Measurements from ENCODE around the gene TNFSF13B.
"Not testable (repeated sequence)": the region's sequence is repeated elsewhere in the genome, so short reads cannot be mapped to it uniquely, and the experiment has no call there.

The TNFSF13B gene

DNA sequence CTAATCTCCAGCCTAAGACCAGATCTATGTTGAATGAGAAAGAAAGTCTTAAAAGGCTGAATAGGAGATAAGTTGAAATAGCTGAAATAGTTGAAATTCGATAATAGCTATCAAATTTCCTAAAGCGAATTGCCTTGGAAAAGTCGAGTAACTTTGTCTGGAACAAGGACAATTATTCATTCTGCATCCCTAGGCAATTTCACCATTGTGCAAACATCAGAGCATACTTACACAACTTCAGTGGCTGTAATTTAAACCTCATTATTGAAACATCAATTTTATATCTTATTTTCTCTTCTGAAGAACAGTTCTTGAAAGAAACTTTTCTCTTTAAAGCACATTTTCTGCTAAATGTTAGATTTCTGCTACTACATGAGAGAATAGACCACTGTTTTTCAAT lies 13.6 kb downstream of the TNFSF13B start:
- DNase-seq, result no peak

DNA sequence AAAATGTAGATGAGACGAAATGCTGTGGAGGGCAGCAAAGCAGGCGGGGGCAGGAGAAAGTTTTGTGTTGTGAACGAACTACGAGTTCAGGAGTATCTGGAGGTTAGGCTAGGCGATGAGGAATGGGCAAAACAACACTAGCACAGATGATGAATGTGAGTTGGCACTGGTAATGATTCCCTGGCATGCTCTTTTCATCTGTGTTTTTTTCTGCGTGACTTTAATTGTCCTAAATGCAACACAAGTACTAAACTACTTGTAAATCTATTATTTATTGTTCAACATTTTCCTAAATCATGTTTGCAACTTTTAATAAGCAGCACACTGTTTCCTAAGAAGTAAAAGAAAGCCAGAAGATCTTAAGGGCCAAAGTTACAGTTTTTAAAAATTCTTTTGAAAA lies 19.2 kb downstream of the TNFSF13B start:
- DNase-seq, result no peak

DNA sequence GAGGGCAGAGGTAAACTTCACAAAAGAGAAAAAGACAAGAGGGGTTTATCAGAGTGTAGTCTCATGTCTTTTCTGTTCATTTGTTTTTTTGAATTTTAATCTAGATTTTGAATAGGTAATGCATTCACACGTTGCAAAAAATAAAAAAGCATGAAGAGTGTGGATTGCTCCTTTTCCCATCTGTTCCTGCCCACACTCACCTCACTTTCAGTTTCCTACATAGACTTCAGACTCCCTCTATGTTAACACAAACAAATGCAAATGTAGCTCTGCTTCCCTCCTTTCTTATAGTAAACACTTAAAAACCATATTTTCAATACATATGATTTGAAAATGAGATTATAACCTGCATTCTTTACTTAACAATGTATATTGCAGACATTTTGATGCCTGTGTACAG lies 20.3 kb downstream of the TNFSF13B start:
- no peak for DNase-seq

DNA sequence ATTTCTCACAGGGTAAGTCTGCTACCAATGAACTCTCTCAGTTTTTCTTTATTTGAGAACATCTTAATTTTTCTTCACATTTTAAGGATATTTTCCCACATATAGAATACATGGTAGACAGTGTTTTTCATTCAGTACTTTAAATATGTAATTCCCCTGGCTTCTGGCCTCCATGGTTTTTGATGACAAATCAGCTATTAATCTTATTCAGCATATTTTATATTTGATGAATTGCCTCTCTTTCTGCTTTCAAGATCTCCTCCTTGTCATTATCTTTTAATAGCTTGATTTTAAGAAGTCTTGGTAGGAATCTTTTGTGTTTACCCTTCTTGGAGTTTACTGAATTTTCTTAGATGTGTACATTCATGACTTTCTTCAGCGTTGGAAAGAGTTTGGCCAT lies 27.6 kb downstream of the TNFSF13B start:
- no peak for DNase-seq

DNA sequence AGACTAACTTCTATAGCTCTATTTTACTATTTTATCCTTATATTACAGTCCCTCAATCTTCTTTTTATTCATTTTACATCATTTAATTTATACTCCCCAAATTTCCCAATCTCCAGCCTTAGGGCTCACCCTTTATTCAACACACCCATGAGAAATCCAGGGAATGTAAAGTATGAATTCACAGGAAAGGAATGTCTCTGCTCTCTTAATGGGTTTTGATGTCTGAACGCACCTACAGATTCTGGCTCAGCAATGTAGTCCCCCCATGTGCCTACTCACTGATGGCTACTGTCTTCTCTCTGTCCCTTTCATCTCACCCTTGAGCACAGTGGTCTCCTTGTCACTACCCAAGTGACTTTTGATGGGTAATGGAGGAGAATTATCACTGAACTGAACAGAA lies 32.8 kb downstream of the TNFSF13B start:
- peak; percentile 1 for DNase-seq

DNA sequence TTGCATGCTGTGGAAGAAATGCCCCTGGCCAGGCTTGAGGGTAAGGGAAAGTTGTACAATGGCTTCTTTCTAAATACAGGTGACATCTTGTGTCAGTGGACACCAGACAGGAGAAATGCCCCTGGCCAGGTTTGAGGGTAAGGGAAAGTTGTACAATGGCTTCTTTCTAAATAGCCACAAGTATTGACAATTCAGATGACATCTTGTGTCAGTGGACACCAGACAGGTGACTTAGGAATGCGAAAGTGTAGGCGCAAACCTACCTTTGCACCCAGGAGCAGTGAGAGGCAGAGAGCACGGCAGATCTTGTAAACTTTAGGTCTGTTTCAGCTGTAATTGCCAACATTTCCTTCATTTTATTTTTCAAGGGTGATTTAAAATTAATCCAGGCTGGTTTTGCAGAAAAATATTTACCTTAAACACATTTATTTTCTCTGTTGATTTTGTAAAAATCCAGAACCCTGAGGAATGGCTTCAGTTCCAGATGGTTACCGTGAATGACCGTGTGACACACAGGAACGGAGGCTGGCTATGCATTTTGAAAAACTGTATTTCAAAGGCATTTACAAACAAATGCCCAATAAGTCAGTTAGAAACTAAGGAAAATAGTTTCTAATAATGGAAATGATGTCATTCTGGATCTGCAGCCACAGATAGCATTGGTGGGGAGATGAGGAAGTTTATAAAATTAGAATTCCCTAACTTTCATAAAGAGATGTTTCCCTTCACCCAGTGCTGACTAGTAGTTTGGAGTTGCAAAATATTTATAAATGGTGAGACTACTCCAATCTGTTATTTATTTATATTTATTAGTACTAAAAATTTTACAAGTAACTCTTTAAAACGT lies 34.9 kb downstream of the TNFSF13B start:
- no peak for DNase-seq

DNA sequence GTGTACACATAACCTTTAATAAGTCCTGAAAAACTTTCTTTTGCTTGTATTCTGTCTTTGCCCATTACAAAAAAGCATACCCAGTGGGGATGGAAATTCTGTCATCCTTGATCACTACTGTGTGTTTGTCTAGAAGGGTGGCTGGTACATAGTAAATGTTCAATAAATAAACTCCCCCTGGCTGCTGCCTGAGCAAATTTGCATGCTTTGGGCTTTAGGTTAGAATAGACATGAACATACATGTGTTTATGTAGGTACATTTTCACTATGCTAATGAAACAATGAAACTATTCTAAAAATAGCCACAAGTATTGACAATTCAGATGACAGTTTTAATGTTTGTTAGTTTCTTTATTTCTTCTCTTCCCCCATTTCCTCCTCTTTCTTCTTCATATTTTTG lies 36.1 kb downstream of the TNFSF13B start:
- DNase-seq, result no peak

DNA sequence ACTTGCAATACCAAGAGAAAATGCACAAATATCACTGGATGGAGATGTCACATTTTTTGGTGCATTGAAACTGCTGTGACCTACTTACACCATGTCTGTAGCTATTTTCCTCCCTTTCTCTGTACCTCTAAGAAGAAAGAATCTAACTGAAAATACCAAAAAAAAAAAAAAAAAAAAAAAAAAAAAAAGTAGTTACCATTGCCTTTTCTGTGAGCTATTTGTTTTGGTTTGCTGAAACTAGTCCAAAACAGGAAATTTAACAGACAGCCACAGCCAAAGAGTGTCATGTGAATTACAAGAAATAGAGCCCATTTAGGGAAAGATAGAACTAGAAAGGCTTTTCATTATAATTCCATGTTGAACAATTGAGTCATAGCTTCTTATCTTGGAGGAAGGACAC lies 37.3 kb downstream of the TNFSF13B start:
- no peak for DNase-seq

DNA sequence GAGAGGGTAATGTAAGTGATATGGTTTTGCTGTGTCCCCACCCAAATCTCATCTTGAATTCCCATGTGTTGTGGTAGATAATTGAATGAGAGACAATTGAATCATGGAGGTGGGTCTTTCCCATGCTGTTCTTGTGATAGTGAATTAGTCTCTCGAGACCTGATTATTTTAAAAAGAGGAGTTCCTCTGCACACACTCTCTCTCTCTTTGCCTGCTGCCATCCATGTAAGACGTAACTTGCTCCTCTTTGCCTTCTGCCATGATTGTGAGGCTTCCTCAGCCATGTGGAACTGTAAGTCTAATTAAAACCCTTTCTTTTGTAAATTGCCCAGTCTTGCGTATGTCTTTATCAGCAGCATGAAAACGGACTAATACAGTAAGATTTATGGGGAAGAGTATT lies 42.1 kb downstream of the TNFSF13B start:
- not testable (repeated sequence) for DNase-seq

DNA sequence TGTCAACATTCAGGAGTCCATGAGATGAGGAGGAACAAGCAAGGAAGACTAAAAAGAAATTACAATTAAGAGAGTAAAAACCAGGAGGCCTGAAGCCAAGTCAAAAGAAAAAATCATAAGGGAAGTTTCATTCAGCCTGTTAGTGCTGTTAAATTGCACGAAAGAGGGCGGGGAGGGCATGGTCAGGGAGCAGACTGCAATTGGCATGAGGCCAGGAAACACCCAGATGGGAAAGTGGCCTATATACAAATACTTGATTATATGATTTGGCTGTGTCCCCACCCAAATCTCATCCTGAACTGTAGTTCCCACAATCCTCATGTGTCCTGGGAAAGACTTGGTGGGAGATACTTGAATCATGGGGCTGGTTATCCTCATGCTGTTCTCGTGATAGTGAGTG lies 43.9 kb downstream of the TNFSF13B start:
- no peak for DNase-seq

DNA sequence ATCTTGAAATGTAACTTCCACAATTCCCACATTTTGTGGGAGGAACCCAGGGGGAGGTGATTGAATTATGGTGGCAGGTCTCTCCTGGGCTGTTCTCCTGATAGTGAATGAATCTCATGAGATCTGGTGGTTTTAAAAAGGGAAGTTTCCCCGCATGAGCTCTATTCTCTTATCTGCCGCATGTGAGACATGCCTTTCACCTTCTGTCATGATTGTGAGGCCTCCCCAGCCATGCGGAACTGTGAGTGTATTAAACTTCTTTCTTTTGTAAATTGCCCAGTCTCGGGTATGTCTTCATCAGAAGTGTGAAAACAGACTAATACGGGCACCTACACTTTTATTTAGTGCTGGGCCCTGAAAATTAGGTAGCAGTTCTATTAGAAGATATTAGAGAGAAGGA lies 45.8 kb downstream of the TNFSF13B start:
- DNase-seq, result no peak

DNA sequence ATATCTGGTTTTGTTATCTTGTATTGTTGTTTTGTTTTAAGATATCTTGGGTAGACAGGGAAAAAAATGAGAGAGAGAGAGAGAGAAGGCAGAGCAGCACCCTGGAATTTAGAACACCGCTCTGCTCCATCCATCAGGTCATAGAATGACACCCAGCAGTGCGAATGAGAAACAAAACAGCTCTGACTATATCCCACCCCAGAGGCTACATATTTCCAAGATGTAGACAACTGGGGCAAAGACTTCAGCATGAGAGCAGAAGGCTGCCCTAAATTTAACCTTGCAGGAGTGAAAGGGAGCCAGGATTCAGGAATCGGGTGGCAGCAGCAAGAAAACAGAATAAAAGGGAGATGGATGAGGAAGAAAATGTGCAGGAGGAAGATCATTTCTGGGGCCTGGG lies 46.5 kb downstream of the TNFSF13B start:
- no peak for DNase-seq

DNA sequence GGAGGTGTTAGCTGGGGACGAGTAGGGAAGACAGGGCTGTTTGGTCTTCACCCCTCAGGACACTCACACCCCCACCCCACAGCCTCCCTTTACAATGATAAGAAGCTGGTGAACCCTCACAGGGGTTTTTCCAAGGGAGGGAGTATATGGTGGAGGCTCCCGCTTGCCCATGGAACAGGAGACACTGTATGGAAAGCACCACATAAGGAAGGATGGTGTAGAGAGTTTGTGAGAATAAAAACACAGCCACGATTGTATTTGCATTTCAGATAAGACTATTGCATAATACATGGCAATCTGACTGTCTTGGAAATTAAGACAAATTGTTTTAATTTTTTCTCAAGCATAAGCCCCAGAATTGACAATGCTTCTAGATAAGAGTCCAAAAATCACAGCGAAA lies 46.9 kb downstream of the TNFSF13B start:
- no peak for DNase-seq

DNA sequence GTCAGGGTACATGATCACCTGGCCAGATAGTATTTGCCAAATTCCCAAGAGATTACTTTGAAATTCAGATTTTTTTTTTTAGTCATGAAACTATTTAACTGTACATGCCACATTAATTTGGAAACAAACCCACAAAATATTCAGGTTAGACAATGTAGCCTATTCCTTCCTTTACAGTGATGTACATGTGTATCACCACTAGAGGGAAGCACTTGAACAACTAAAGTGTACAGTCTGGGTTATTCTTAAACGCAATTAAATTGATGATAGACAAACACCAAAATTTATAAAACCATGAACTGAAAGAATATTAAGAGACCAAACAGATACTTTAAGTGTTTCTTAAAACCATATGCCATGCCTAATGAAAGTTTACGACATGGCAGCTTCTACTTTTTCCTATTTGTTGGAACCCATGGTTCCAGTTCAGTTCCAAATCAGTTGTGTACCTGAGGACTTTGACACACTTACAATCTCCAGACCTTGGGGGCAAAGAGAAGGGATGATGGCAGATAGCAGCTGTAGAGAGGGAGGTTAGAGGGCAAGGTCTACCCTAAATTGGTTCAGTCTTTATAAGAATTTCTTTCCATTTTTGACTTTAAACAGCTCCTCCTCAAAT lies 52.8 kb downstream of the TNFSF13B start:
- peak; percentile 25 for DNase-seq

DNA sequence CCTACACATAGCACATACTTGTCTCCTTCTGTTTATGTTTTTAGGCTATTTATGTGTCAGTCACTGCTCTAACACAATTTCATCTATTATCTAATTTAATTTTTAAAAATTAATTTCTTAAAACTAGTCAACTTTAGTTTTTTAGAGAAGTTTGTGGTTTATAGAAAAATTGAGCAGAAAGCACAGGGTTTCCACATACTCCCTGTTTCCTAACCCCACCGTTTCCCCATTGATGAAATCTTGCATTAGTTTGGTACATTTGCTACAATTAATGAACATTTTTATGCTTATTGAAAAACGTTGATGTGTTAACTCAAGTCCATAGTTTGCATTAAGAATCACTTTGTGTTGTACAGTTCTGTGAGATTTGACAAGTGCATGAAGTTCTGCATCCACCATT lies 53.5 kb downstream of the TNFSF13B start:
- no peak for DNase-seq

DNA sequence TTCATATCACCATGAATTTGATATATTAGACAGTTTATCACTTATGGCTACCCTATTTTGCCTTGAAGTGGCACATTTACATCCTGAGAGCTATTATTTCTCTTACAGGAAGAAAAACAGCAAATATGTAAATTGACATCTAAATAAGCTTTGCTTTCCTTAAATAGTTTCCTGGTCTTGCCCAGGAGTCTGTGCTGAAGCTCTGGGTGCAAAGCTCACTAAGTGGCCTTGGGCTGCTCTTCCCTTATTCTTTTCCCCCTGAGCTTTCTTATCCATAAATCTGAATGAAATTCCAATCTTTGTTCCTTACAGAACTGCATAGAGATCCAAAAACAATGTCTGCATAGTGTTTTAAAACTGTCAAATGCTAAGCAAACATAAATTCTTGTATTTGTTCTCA lies 56.3 kb downstream of the TNFSF13B start:
- no peak for DNase-seq

DNA sequence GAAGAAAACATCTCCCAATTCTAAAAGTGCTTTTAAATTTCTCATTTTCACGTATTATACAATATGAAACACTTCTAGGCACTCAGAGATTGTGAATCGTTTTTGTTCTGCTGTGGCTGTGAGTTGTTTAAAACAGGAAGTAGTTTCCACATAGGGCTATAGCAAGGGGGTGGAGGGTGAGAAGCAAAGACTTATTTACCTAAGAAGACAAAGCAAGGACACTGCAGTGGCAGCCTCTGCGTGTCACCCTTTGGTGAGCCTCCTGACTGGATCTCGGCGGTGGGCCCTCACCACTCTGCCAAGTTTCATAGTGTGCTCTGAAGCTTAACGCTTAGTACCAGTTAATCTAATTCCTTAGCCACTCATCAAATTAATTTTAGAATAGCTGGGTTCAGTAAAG lies 56.8 kb downstream of the TNFSF13B start:
- DNase-seq, result no peak

DNA sequence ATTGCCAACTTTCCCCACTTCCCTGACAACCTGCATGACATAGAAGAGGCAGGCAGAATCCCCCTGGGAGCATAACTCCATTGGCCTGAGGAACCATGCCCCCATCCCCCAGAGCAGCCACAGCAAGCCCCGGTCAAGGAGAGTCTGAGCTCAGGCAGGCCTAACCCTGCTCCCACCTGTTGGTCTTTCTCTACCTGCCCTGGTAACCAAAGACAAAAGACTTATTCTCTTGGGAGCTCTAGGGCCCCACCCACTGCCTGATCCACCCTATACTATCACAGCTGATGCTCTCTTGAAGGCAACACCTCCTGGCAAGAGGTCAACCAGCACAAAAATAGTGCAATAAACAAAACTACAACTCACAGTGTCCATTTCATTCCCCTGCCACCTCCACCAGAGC lies 59.3 kb downstream of the TNFSF13B start:
- DNase-seq, result no peak

DNA sequence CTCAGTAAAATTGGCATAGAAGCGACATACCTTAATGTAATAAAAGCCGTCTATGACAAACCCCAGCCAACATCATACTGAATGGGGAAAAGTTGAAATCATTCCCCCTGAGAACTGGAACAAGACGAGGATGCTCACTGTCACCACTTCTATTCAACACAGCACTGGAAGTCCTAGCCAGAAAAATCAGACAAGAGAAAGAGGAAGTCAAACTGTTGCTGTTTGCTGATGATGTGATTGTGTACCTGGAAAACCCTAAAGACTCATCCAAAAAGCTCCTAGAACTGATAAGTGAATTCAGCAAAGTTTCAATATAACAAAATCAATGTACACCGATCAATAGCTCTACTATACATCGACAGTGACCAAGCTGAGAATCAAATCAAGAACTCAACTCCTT lies 63.3 kb downstream of the TNFSF13B start:
- DNase-seq, result no peak

DNA sequence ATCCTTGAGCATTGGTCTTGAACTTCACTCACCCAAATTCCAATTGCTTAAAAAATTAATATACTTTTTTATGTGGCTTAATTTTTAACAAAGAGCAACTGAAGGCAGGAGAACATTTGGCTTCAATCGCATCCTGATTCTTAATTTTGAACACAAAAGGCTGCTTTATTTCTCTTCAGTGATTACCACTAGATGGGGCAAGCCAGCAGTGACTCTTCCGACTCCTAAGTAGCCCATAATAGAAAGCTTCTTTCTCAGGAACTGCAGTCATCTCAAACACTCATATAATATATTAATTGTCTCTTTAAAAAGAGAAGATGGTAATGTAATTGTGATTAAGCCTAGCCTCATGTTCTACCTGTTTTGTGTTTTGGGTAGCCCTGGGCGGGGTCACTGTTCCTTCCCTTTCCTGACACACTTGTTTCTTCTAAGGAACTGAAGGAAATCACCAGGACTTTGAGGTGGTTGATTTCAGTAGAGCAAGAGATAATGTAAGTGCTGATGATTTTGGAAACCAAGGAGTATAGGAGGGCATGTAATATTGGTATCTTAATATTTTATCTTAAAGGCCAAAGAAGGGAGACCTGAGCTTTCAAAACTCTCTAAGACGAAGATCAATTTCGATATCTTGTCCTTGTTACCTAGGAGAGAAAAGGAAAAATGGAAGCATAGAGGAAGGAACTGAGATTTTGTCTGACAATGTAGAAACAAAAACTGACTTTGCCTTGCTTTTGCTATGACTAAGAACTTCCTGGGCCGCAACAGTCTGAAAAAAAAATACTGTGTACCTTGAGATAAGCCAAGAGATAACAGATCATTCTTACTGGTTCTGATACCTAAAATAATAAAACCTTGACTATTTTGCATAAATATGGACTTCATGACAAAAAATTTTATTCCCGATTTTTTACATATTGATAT lies 73.1 kb downstream of the TNFSF13B start:
- peak; percentile 11 for DNase-seq

DNA sequence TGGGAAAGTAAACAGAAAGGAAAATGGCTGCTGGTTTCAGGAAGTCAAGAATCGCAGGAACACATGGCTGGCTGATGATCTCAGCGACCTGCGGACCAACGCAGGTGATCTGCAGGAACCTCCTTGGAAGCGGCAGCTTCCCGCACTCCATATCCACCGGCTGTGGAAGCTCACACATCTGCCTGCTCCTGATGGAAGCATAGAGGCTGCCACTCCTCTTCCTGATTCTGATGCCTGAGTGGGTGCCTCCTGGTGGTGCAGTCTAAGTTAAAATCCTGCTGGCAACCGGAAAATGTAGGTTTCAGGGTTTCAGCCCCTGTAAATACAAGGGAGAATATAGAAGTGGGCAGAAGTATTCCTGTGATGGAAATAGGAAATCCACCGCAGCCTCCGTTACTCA lies 75.5 kb downstream of the TNFSF13B start:
- DNase-seq, result no peak

DNA sequence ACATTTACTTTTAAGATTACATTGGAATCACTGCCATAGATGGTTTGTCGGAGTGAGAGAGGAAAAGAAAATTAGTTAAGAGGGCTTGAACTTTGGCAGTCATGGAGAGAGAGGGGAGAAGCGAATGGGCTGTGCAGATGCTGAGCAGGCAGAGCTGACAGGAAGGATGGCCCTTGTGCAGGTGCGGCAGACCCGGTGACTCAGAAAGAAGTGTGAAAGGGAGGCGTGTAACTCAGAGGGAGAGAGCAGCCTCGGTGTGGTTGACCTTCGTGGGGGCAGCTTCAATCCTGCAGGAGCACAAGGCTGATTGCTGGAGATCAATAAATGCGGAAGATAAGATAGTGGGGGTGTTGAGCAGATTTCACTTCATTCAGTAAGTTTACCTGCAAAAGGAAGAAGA lies 76.9 kb downstream of the TNFSF13B start:
- DNase-seq, result no peak

DNA sequence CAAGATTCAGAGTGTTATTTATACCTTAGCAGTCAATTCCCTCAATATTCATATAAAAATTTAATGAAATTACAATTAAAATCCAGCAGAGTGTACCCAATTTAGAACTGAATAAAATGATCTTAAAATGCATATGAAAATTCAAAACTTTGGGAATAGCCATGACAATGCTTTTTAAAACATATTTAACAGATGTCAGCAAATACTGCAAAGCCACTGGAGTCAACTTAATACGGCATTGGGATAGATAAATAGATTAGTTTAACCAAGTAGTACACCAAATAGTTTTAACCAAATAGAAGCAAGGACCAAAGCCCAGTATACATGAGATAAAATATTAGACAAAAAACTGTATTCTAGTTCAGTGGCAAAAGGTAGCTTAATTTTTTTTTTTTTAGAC lies 79.8 kb downstream of the TNFSF13B start:
- DNase-seq, result no peak

DNA sequence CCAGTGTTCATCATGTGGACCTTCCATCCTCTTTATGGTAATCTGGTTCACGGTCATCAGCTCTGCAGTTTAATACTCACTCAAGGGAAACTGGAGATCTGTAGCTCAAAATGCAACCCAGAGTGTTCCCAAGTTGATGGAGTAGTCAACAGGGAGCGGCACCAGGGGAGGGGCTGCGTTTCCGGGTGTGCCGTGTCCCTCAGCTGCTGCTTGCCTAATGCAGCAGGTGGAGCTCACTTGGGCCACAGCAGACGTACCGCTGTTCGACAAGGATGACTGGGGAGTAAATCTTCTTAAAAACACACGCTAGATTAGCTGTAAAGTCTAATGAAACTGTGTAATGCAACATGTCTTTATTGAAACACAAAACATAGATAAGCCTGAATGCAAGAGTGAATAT lies 81.1 kb downstream of the TNFSF13B start:
- no peak for DNase-seq
